GM21825 (cell line): ENCODE data around the gene FCN2.
"Not testable (repeated sequence)": the region's sequence is repeated elsewhere in the genome, so short reads cannot be mapped to it uniquely, and the experiment has no call there.

ENCODE experiments used
- ATAC-seq: cut with Tn5 transposase; IDR thresholded peaks from one replicate; pipeline ENCODE4 v1.9.1; 2021; ENCODE audit warnings: mild to moderate bottlenecking, moderate library complexity; ENCODE audit not compliant: unreplicated experiment

The FCN2 gene

DNA sequence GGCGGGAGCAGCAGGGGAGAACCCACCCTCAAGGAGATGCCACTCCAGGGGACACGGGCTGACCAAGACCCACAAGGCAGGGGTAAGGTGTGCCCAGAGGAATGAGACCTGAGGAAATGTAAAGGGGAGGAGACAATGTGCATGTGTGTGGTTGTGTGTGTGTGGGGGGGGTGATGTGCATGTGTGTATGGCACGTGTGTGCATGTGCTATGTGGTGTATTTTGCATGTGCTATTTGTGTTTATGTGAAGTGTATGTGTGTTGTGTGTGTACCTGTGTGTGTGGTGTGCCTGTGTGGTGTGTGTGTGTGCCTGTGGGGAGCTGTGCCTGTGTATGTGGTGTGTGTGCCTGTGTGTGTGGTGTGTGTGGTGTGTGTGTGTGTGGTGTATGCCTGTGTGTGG is 33.5 kb upstream of the FCN2 start:
- ATAC-seq: no peak

- ATAC-seq: no peak
These were observed 32.7 kb upstream of the FCN2 start for GRCh38 chr9:134847752-134848432.

- ATAC-seq: no peak
These were observed 32.1 kb upstream of the FCN2 start for GRCh38 chr9:134848504-134848903.

GRCh38 chr9:134850611-134851010 is 30.0 kb upstream of the FCN2 start:
- ATAC-seq: no peak

GRCh38 chr9:134851020-134851419 is 29.6 kb upstream of the FCN2 start:
- ATAC-seq: no peak

DNA sequence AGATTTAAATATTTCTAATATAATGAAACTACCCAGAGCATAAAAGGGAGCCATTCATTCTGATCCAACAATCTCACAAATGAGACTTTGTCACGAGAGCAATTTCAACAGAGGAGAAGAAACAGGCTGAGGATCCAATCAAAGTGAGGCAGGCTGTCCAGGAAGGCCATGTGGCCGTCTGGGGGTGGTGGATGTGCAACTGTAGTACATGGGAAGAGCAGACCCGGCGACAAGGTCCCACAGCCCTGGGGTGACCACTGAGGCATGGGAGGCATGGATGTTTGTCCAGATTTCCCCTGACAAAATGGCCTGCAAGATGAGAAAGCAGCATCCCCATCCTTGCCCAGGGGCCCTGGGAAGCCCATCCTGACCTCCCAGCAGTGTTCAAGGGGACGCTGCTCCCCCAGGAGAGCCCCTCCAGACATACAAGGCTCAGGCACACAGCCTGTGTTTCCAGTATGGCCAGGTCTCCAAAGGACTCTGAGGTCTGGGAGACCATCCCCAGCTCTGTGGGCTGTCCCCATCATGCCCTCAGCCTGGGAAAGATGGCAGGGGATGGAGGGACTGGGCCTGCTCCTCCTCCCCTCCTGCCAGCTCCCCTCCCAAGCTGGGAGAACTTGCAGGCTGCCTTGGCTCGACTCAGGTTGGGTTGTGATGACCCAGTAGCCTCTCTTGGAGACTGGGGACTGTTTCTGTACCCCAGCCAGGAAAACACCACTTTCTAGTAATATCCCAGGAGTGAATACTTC is 27.5 kb upstream of the FCN2 start:
- no peak for ATAC-seq

DNA sequence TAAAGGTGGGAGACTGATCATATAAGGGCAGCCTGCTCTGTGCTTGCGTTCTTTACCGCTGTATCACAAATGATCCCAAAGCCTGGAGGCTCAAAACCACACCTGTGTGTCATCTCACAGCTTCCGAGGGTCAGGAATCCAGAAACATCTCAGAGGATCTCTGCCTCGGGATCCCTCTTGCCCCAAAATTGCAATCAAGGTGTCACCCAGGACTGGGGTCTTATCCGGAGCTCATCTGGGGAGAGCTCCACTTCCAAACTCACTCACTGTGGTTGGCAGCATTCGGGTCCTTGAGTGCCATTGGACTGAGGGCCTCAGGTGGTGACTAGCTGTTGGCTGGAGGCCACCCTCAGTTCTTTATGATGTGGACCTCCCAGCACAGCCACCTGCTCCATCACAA is 26.7 kb upstream of the FCN2 start:
- ATAC-seq: no peak

- ATAC-seq: no peak
These were observed 26.0 kb upstream of the FCN2 start for GRCh38 chr9:134854541-134854981.

DNA sequence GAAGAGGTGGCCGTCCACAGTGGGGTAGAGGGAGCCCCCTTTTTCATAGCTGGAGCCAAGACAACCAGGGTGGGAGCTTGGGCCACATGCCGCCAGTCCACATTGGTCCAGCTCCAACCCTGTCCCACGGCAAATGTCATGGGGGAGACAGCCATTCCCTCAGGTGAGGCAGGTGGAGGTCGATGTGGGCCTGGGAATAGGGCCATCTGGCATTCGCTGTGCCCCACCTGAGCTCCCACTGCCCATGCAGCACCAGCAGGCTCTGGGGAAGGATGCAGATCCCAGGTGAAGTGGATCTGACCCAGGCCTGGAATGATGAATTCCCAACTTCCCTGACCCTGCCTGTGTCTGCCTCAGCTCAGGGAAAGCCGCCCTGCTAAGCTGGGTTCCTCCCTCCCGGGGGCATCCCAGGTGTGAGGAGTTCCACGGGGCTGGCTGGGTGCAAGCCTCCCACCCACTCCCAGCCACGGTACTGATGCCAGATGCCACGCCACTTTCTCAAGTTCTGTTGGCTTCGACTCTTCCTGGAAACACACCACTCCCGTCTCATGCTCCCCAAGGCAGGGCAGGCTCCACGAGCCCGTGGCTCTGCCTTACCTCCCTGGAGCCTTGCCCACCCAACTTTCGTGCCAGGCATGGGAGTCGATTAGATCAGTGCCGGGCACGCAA is 25.2 kb upstream of the FCN2 start:
- no peak for ATAC-seq

GRCh38 chr9:134855900-134856377 is 24.7 kb upstream of the FCN2 start:
- no peak for ATAC-seq

GRCh38 chr9:134857451-134857850 is 23.2 kb upstream of the FCN2 start:
- ATAC-seq: not testable (repeated sequence)

GRCh38 chr9:134858051-134858841 is 22.4 kb upstream of the FCN2 start:
- ATAC-seq: peak; percentile 82

GRCh38 chr9:134860510-134860909 is 20.1 kb upstream of the FCN2 start:
- no peak for ATAC-seq

- ATAC-seq: no peak
These were observed 18.8 kb upstream of the FCN2 start for GRCh38 chr9:134861595-134862334.

DNA sequence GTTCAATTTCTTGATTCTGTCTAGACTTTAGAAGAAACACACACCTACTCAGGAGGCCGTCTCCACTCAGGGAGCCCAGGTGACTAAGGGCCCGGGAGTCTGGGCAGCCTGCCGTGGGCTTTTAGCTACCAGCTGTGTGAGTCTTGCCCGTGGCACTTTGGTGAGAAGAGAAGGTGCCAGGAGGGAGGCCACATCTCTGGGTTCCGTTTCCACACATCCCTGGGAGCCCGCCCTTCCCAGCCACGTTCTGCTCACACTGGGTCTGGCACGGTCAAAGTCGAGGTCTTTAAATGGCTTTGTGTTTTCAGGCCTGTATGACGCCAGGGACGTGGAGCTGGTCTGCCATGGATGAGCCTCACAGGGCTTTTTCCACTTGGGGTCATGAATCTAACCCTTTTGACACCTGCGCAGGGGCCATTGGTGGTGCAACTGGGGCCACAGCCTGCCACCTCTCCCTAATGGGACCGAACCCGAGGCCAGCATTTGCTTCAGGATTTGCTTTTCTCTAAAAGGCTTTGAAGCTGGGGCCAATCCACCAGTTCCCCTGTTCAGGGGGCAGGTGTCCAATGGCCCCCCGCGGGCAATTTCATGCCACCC is 17.2 kb upstream of the FCN2 start:
- no peak for ATAC-seq

GRCh38 chr9:134863941-134864820 is 16.4 kb upstream of the FCN2 start:
- ATAC-seq: no peak

GRCh38 chr9:134864821-134865190 is 15.8 kb upstream of the FCN2 start:
- ATAC-seq: no peak

GRCh38 chr9:134867917-134868750 is 12.5 kb upstream of the FCN2 start:
- no peak for ATAC-seq
